ENCODE measurements around the gene B3GNT5.

B3GNT5 gene

GRCh38 chr3:183252973-183253527 lies at the start of gene B3GNT5:
TSS of gene B3GNT5 (plus strand) at chr3:183253253. CDS start at chr3:183269799, 16,546 bp downstream.
- DNase-seq (ENCODE audit: low read depth): no peak
- peak within 1 kb of the TSS; percentile 75 for H3K4me3 ChIP-seq (ENCODE audit: low read depth, low read length)
- in situ Hi-C loops (cut with HindIII; ENCODE audit: low sequenced_read_pairs): no loop called here
- TF ChIP-seq CTCF (IDR thresholded peaks at IDR 0.05; ENCODE audit: low read depth, low read length, missing control alignments): no peak

- no peak for DNase-seq (ENCODE audit: low read depth)
- in situ Hi-C loops (cut with HindIII; ENCODE audit: low sequenced_read_pairs): no loop called here
- H3K4me3 ChIP-seq (ENCODE audit: low read depth, low read length): no peak overlapping the region
- no peak for TF ChIP-seq CTCF (IDR thresholded peaks at IDR 0.05; ENCODE audit: low read depth, low read length, missing control alignments)
Observed at GRCh38 chr3:183203670-183204069, 49.4 kb upstream of the B3GNT5 start.

- no peak overlapping the region for H3K4me3 ChIP-seq (ENCODE audit: low read depth, low read length)
- in situ Hi-C loops (cut with HindIII; ENCODE audit: low sequenced_read_pairs): no loop called here
- no peak for TF ChIP-seq CTCF (IDR thresholded peaks at IDR 0.05; ENCODE audit: low read depth, low read length, missing control alignments)
- no peak for DNase-seq (ENCODE audit: low read depth)
Observed at GRCh38 chr3:183208260-183208659, 44.8 kb upstream of the B3GNT5 start.

GRCh38 chr3:183208800-183209199 lies 44.3 kb upstream of the B3GNT5 start:
- DNase-seq (ENCODE audit: low read depth): no peak
- in situ Hi-C loops (cut with HindIII; ENCODE audit: low sequenced_read_pairs): no loop called here
- TF ChIP-seq CTCF (IDR thresholded peaks at IDR 0.05; ENCODE audit: low read depth, low read length, missing control alignments): no peak

GRCh38 chr3:183210341-183210740 lies 42.7 kb upstream of the B3GNT5 start:
- no peak overlapping the region for H3K4me3 ChIP-seq (ENCODE audit: low read depth, low read length)
- no peak for DNase-seq (ENCODE audit: low read depth)
- TF ChIP-seq CTCF (IDR thresholded peaks at IDR 0.05; ENCODE audit: low read depth, low read length, missing control alignments): no peak
- in situ Hi-C loops (cut with HindIII; ENCODE audit: low sequenced_read_pairs): no loop called here

More at GRCh38 chr3:183208800-183209199, 44.3 kb upstream of the B3GNT5 start:
- no peak overlapping the region for H3K4me3 ChIP-seq (ENCODE audit: low read depth, low read length)

- no peak for DNase-seq (ENCODE audit: low read depth)
- in situ Hi-C loops (cut with HindIII; ENCODE audit: low sequenced_read_pairs): no loop called here
- no peak for TF ChIP-seq CTCF (IDR thresholded peaks at IDR 0.05; ENCODE audit: low read depth, low read length, missing control alignments)
- no peak overlapping the region for H3K4me3 ChIP-seq (ENCODE audit: low read depth, low read length)
Observed at GRCh38 chr3:183210862-183211341, 42.2 kb upstream of the B3GNT5 start.

All from astrocyte of the cerebellum (primary cell).